Skeletal muscle tissue (tissue), 4 donors: Measurements from ENCODE around the gene CD276. TPM values are rescaled to one million over a fixed set of nuclear protein-coding genes. Genes with fewer than 3 reads are reported as not detected.

Experiments used
- H3K27ac ChIP-seq: one replicate; pipeline ENCODE4 v1.7.0; 2013; ENCODE audit warnings: mild to moderate bottlenecking, low read depth, low read length, inconsistent platforms
- H3K27me3 ChIP-seq, 3 donors: one replicate each; pipeline ENCODE4 v1.7.0; 2013; ENCODE audit warnings: low read length in 3 of 3; ENCODE audit not compliant: control insufficient read depth in 3 of 3, insufficient read depth in 3 of 3
- H3K36me3 ChIP-seq, 3 donors: one replicate each; pipeline ENCODE4 v1.7.0; 2013; ENCODE audit warnings: low read length in 3 of 3; ENCODE audit not compliant: control insufficient read depth in 3 of 3, insufficient read depth in 3 of 3
- H3K4me1 ChIP-seq, 3 donors: one replicate each; pipeline ENCODE4 v1.7.0; 2013; ENCODE audit warnings: low read length in 3 of 3, mild to moderate bottlenecking in 3 of 3; ENCODE audit not compliant: control insufficient read depth in 3 of 3, insufficient read depth in 3 of 3
- H3K4me3 ChIP-seq, 3 donors: one replicate each; pipeline ENCODE4 v1.7.0; 2013; ENCODE audit warnings: low read length in 3 of 3
- H3K9ac ChIP-seq, 3 donors: one replicate each; pipeline ENCODE4 v1.7.0; 2013; ENCODE audit warnings: low read length in 3 of 3, mild to moderate bottlenecking in 3 of 3, moderate library complexity in 2 of 3, low read depth in 1 of 3
- H3K9me3 ChIP-seq, 3 donors: one replicate each; pipeline ENCODE4 v1.7.0; 2013; ENCODE audit warnings: low read length in 3 of 3; ENCODE audit not compliant: control insufficient read depth in 3 of 3
- total RNA-seq: library from RNA; depleted of rRNA; stranded (reverse); fragments of >200 nt; gene quantifications from one replicate; pipeline ENCODE4 v1.2.3, GENCODE V29; 2014
- donor health status: Osteomylitis.

CD276 gene
- total RNA-seq, 1 donor from 2014 or later: 40.7 TPM

DNA sequence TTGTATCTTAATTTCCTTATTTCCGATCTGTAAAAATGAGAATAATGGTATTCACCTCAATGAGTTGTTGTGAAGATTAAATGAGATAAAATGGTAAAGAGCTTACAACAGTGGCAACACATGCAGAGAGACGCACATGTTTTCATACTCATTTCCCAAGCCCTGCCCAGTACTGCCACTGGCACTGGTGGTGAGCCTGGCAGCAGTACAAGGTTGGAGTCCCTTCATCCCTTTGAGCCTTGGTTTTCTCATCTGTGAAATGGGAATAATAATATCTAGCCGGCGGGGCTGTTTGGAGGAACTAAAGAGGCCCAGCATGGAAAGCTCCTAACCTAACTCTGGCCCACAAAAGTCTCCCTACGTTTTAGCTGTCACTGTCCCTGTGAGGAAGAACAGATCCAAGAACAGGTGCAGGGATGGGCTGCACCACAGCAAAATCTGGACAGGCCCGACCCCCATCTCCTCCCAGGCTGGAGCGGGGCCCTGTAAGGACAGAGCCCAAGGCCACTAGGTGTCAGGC is 866 bp upstream of the CD276 start:
- H3K9me3 ChIP-seq: no peaks in the 10 kb centered on the region
- H3K4me1 ChIP-seq: peaks cover 32 to 38% (median 36%) of the 10 kb centered on the region in 3 donors
- H3K36me3 ChIP-seq: no peaks in the 10 kb centered on the region
- no peaks in the 10 kb centered on the region for H3K27me3 ChIP-seq
- H3K27ac ChIP-seq: peak overlapping the region; percentile 80
- H3K9ac ChIP-seq: peak overlapping the region in 2 of 3 donors; percentile 74 to 80
- H3K4me3 ChIP-seq: peak overlapping the region in 2 of 3 donors; percentile 63 to 82

DNA sequence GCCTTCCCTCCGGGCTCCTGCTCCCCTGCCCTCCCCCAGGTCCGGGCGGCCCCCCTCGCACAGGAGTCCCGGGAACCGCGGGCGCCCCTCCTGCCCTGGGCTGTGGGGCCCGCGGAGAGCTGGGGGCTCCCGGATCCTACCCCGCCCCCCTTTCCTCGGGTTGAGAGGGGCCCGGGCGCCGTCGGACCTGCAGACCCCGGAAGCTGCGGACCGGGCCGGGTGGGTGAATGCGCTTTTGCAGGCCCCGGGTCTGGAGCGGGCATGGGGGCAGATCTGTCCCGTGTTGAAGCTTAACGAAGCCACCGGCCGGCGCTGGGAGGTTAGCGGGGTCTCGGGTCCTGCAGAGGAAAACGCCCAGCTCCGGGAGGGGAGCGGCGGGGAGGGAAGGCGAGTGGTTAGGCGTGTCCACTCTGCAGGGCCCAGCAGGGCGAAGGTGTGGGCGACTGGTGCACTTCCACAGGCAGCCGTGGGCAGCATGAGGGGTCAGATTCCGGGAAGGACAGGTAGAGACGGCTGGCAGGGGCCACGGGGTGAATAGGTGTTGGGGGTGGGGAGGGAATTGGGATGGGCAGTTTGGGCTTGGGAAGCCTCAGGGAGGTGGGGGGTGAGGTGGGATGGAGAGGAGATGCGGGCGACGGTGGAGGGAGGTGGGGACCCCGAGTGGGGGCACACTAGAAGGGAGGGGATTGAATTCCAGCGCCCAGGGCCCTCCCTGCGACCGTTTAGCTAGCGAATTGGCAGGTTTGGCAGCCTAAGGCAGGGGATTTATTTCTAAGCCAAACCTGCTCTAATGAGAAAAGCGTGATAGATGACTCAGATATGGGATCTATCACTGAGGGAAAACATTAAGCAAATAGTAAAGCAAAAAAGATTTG is 635 bp downstream of the CD276 start:
- Histone ChIP-seq H3K36me3 (no peaks in the 10 kb centered on the region), H3K4me1 (peaks cover 32 to 49% (median 42%) of the 10 kb centered on the region in 3 donors), H3K9ac (peak overlapping the region; percentile 74 to 89 (median 80)), H3K27ac (peak overlapping the region; percentile 75), H3K9me3 (no peaks in the 10 kb centered on the region), H3K27me3 (no peaks in the 10 kb centered on the region), H3K4me3 (peak overlapping the region; percentile 75 to 83 (median 77))

DNA sequence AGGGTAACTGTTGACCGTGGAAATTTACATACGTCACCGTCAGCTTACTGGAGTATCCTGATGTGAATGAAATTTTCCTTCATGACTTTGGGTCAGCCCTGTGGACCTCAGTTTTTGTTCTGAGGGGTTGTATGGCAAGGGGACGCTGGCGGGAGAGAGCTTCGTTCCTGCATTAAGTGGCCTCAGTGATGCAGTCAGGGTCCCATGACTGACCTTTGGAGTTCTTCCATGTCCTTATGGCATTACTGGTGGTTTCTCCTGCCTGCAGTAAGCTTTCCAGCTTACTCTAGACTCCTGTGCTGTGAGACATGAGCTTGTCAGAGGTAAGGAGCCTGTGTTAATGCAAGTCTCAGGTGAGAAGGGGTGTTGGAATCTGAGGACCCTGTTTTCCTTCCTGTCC is 1.8 kb downstream of the CD276 start:
- Histone ChIP-seq H3K4me3 (peak overlapping the region; percentile 62 to 77 (median 75)), H3K27me3 (no peaks in the 10 kb centered on the region), H3K4me1 (peaks cover 32 to 49% (median 42%) of the 10 kb centered on the region in 3 donors), H3K9me3 (no peaks in the 10 kb centered on the region), H3K27ac (peak overlapping the region; percentile 75), H3K36me3 (no peaks in the 10 kb centered on the region), H3K9ac (peak overlapping the region in 2 of 3 donors; percentile 68 to 89)

DNA sequence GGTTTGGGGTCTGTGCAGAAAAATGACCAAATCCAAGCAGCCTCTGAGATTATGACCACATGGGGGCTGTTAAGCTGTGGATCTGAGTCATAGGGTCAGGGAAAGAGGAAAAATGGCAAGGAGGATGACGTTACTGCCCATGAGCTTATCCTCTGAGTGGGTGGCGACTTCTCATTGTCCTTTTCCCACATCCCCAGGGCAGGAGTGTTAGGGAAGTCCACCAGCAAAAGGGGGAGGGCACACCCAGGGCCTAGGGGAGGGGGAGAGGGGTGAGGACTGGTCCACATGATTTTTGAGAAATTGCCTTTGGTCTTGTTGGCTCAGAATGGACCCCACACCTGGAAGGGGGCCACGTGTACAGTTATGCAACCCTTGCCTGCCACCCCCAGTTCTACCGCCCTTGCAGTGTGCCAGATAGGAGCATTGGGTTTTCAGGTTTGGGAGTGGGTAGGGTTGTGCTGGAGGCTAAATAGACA is 2.6 kb downstream of the CD276 start:
- no peaks in the 10 kb centered on the region for H3K9me3 ChIP-seq
- H3K27ac ChIP-seq: no peak overlapping the region
- peak overlapping the region in 2 of 3 donors; percentile 13 to 75 for H3K4me3 ChIP-seq
- peaks cover 39 to 58% (median 47%) of the 10 kb centered on the region in 3 donors for H3K4me1 ChIP-seq
- no peaks in the 10 kb centered on the region for H3K36me3 ChIP-seq
- no peak overlapping the region for H3K9ac ChIP-seq
- no peaks in the 10 kb centered on the region for H3K27me3 ChIP-seq

DNA sequence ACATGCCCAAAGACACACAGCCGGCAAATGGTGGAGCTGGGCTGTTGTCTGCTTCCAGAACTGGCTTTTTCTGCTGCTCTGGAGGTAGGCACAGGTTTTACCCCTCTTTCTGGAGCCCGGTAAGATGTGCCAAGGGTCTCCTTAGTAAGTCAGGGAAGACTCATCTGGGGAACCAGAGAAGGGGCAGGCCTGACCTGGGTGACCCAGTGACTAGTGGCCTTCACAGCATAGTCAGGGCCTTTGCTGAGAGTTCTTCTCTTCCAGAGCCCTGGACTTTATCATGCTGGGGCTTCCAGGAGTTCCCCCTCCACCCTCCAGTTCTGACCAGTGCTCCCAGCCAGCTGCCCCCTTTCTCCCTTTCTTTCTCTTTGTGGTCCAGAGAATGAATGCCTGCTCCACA is 3.2 kb downstream of the CD276 start:
- no peak overlapping the region for H3K9ac ChIP-seq
- no peak overlapping the region for H3K4me3 ChIP-seq
- H3K27ac ChIP-seq: no peak overlapping the region
- no peaks in the 10 kb centered on the region for H3K36me3 ChIP-seq
- no peaks in the 10 kb centered on the region for H3K9me3 ChIP-seq
- no peaks in the 10 kb centered on the region for H3K27me3 ChIP-seq
- H3K4me1 ChIP-seq: peaks cover 39 to 60% (median 49%) of the 10 kb centered on the region in 3 donors

DNA sequence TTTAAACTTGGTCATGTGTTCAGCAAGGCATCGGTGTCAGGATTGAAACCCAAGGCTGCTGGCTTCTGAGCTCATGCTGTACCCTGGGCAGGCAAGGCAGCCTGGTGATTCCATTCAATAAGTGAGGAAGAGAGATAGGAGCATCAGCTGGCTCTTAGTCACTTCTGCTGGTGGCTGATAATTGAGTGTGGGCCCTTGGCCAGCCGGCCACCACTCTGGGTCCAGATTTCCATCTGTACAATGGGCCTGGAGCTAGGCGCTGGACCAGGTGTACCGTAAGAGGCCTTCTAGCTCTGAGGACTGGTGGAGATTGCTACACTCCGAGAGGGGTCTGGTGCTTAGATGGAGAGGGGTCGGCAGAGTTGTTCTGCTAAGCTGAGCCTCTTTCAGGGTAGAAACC is 4.3 kb downstream of the CD276 start:
- peaks cover 39 to 56% (median 46%) of the 10 kb centered on the region in 3 donors for H3K4me1 ChIP-seq
- no peak overlapping the region for H3K4me3 ChIP-seq
- peak overlapping the region; percentile 13 for H3K27ac ChIP-seq
- no peaks in the 10 kb centered on the region for H3K9me3 ChIP-seq
- H3K27me3 ChIP-seq: no peaks in the 10 kb centered on the region
- no peak overlapping the region for H3K9ac ChIP-seq
- no peaks in the 10 kb centered on the region for H3K36me3 ChIP-seq

DNA sequence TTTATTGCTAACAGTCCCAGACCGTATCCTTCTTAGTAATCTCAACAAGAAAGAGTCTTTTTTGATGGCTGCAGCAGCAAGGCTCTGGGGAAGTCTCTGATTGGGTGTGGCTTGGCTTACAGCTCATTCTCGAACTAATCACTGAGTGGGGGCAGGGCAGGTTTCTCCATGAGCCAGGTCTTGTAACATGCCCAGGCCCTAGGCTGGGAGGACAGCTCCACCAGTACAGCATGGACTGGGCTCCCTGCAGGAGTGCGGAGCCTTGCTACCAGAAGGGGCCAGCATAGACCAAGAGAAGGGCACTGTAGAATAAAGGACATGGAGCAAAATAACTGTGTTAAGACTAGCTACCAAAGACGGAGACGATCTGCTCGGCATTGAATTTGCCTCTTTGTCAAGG is 7.2 kb downstream of the CD276 start:
- Histone ChIP-seq H3K36me3 (no peaks in the 10 kb centered on the region), H3K27ac (no peak overlapping the region), H3K9ac (no peak overlapping the region), H3K4me1 (peaks cover 40 to 66% (median 53%) of the 10 kb centered on the region in 3 donors), H3K27me3 (no peaks in the 10 kb centered on the region), H3K9me3 (no peaks in the 10 kb centered on the region), H3K4me3 (no peak overlapping the region)

DNA sequence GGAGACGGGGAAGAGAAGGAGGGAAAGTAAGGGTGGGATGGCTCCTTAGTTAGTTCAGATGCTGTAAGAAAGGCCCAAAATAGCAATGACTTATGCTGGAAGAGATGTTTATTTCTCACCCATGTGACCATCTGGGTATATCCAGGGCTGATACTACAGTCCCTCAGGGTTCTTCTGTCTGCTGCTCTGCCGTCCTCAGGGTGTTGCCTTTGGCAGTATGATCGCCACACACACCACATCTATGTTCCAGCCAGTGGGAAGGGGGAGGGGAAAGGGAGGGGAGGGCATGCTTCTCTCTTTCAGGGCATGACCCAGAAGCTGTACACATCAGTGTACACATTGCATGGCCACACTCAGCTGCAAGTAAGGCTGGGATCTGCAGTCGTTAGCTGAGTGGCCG is 10.2 kb downstream of the CD276 start:
- Histone ChIP-seq H3K9ac (peak overlapping the region in 1 of 3 donors; percentile 57), H3K4me1 (peaks cover 38 to 64% (median 52%) of the 10 kb centered on the region in 3 donors), H3K27ac (peak overlapping the region; percentile 63)

DNA sequence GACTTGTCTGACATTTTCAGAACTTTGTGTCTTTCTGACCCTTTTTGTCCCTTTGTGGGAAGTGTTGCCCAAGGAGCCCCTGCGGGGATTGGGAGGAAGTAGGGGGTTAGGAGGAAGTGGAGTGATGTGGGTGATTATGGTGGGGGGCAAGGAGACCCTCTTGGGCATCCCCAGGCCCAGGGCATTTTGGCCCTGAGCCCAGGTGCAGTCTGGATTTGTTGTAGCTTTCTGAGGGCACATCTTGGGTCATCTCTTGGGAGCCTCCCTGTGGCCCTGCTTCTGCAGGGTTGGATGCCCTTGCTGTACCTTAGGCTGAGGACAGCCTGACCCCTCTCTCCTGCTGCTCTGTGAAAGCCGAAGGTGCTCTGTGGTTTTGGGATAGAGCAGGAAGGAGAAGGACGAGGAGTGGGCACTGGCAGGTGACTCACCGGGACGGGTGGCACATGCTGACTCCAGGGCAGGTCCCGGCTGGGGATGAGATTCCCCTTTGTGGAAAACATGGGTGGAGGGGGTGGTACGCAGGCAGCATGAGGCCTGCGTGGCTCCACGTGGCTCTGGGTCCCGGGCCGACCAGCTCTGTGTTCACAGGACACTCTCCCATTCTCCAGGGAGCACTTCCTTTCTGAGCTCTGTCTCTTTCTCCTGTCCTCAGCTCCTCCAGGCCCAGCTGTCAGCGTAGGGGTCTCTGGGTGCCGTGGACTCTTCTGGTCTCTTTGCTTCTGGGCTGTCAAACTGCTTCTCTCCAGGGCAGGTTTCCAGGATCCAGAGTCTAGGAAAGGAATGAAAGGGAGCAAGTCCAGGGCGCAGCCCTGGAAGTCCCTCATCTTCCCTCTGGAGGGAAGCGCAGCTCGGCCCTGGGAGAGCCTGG is 11.8 kb downstream of the CD276 start:
- peak overlapping the region; percentile 62 for H3K27ac ChIP-seq
- H3K9me3 ChIP-seq: no peaks in the 10 kb centered on the region
- no peaks in the 10 kb centered on the region for H3K27me3 ChIP-seq
- peak overlapping the region; percentile 12 to 50 (median 18) for H3K9ac ChIP-seq
- H3K4me1 ChIP-seq: peaks cover 38 to 60% (median 54%) of the 10 kb centered on the region in 3 donors
- no peak overlapping the region for H3K4me3 ChIP-seq
- H3K36me3 ChIP-seq: no peaks in the 10 kb centered on the region

More for the DNA sequence above, 10.2 kb downstream of the CD276 start:
- H3K27me3 ChIP-seq: no peaks in the 10 kb centered on the region
- H3K4me3 ChIP-seq: peak overlapping the region in 2 of 3 donors; percentile 21 to 41
- H3K9me3 ChIP-seq: no peaks in the 10 kb centered on the region
- no peaks in the 10 kb centered on the region for H3K36me3 ChIP-seq
